ENCODE measurements around the gene KCNN3. TPM values are rescaled to one million over a fixed set of nuclear protein-coding genes. Genes with fewer than 3 reads are reported as not detected.

The KCNN3 gene
- total and polyA plus RNA-seq, 10 donors = 0.13 to 15.1 (median 7.4) TPM

GRCh38 chr1:154745750-154746425 lies 124.2 kb downstream of the KCNN3 start:
- 82 to 95% (median 86%) methylated on average over 12 of the region's 12 CpGs for WGBS, 5 donors
- no peak for DNase-seq

GRCh38 chr1:154745286-154745731 lies 124.8 kb downstream of the KCNN3 start:
- intact Hi-C loops (cut with DNase I; ENCODE audit: low total_unique reads) = no loop called here
- WGBS, 5 donors = 24 to 53% (median 48%) methylated on average over 5 of the region's 5 CpGs
- Histone ChIP-seq H3K9me3 (peaks cover 0 to 6% (median 0%) of the 10 kb centered on the region in 8 donors), H3K36me3 (no peaks in the 10 kb centered on the region), H3K4me1 (peaks cover 0 to 28% (median 21%) of the 10 kb centered on the region in 6 donors), H3K4me3 (no peak overlapping the region), H3K27me3 (replicated peaks in 1 of 7) (peaks cover 0 to 52% (median 0%) of the 10 kb centered on the region in 7 donors), H3K27ac (no peak overlapping the region)
- TF ChIP-seq POLR2AphosphoS5 (IDR thresholded peaks at IDR 0.05) (no peak), CTCF (IDR thresholded peaks at IDR 0.05 in 8 of 11, conservative IDR thresholded peaks at IDR 0.05 in 3 of 11) (no peak), POLR2A (IDR thresholded peaks at IDR 0.05) (no peak)
- DNase-seq = no peak

More at GRCh38 chr1:154745750-154746425, 124.2 kb downstream of the KCNN3 start:
- no peak for TF ChIP-seq POLR2A (IDR thresholded peaks at IDR 0.05)
- no peak for TF ChIP-seq POLR2AphosphoS5 (IDR thresholded peaks at IDR 0.05)
- TF ChIP-seq CTCF (IDR thresholded peaks at IDR 0.05 in 8 of 11, conservative IDR thresholded peaks at IDR 0.05 in 3 of 11) = no peak
- Histone ChIP-seq H3K36me3 (no peaks in the 10 kb centered on the region), H3K27me3 (replicated peaks in 1 of 7) (peaks cover 0 to 52% (median 0%) of the 10 kb centered on the region in 7 donors), H3K4me3 (no peak overlapping the region), H3K4me1 (peaks cover 0 to 28% (median 21%) of the 10 kb centered on the region in 6 donors), H3K27ac (no peak overlapping the region), H3K9me3 (peaks cover 0 to 4% (median 0%) of the 10 kb centered on the region in 8 donors)
- intact Hi-C loops (cut with DNase I; ENCODE audit: low total_unique reads) = no loop called here

GRCh38 chr1:154744352-154745035 lies 125.6 kb downstream of the KCNN3 start:
- H3K36me3 ChIP-seq = no peaks in the 10 kb centered on the region
- TF ChIP-seq CTCF (IDR thresholded peaks at IDR 0.05 in 8 of 11, conservative IDR thresholded peaks at IDR 0.05 in 3 of 11) = no peak
- no peak for TF ChIP-seq POLR2AphosphoS5 (IDR thresholded peaks at IDR 0.05)
- TF ChIP-seq POLR2A (IDR thresholded peaks at IDR 0.05) = no peak
- intact Hi-C loops (cut with DNase I; ENCODE audit: low total_unique reads) = no loop called here
- DNase-seq = no peak
- H3K4me1 ChIP-seq = peaks cover 0 to 28% (median 21%) of the 10 kb centered on the region in 6 donors
- H3K27me3 ChIP-seq (replicated peaks in 1 of 7) = peaks cover 0 to 46% (median 0%) of the 10 kb centered on the region in 7 donors
- no peak overlapping the region for H3K27ac ChIP-seq
- 87 to 96% (median 94%) methylated on average over 9 of the region's 9 CpGs for WGBS, 5 donors
- H3K4me3 ChIP-seq = no peak overlapping the region
- H3K9me3 ChIP-seq = peaks cover 0 to 6% (median 0%) of the 10 kb centered on the region in 8 donors

- Histone ChIP-seq H3K27ac (no peak overlapping the region), H3K4me1 (peaks cover 0 to 25% (median 19%) of the 10 kb centered on the region in 6 donors), H3K27me3 (replicated peaks in 1 of 7) (peaks cover 0 to 39% (median 0%) of the 10 kb centered on the region in 7 donors), H3K9me3 (peaks cover 0 to 6% (median 0%) of the 10 kb centered on the region in 8 donors), H3K36me3 (no peaks in the 10 kb centered on the region), H3K4me3 (no peak overlapping the region)
- DNase-seq = no peak
- 89 to 94% (median 93%) methylated on average over 9 of the region's 9 CpGs for WGBS, 5 donors
- intact Hi-C loops (cut with DNase I; ENCODE audit: low total_unique reads) = no loop called here
- no peak for TF ChIP-seq POLR2A (IDR thresholded peaks at IDR 0.05)
- no peak for TF ChIP-seq CTCF (IDR thresholded peaks at IDR 0.05 in 8 of 11, conservative IDR thresholded peaks at IDR 0.05 in 3 of 11)
- no peak for TF ChIP-seq POLR2AphosphoS5 (IDR thresholded peaks at IDR 0.05)
Observed at GRCh38 chr1:154743526-154744036, 126.5 kb downstream of the KCNN3 start.
